K562 (cell line): ENCODE results near the gene UBA1. TPM values are rescaled to one million over a fixed set of nuclear protein-coding genes. Genes with fewer than 3 reads are reported as not detected.

Experiments used
- ATAC-seq: fragments of 200-7000 bp; cut with Tn5 transposase; 3 replicates; pipeline ENCODE4 v1.9.1; 2020; ENCODE audit warnings: moderate library complexity
- BruUV-seq: library from RNA; stranded (reverse); fragments of 400-500 nt; replicated peaks from 2 replicates; lab custom pipeline; 2021; lab: Mats Ljungman, UMichigan
- CTCF ChIA-PET: fragments of 300-600 bp; formaldehyde crosslinking; extraction: SDS; loops from one replicate; lab custom pipeline; 2021; ENCODE audit warnings: low intra/inter-chr PET ratio; lab: Yijun Ruan, JAX
- POLR2A ChIA-PET: fragments of 300-600, 350-650 bp; sonication (Branson Sonifier 250); formaldehyde crosslinking; extraction: SDS; loops from one replicate; lab custom pipeline; 2021; ENCODE audit warnings: antibody characterized with exemption, inconsistent platforms; lab: Yijun Ruan, JAX
- DNase-seq, 4 experiments: peaks; one replicate each; pipeline versions ENCODE4 v3.0.0 to v3.0.0-alpha.2; 2011 to 2018; ENCODE audit warnings: low spot score in 3 of 4, mixed read lengths in 3 of 4; ENCODE audit errors: extremely low read depth in 1 of 4
- FAIRE-seq: peaks from 2 replicates; lab custom pipeline; 2011; peaks lifted over from hg19 to GRCh38; lab: Jason Lieb, UNC
- H2AFZ ChIP-seq: 2 replicates; pipeline ENCODE4 v1.6.0; 2011; ENCODE audit warnings: low read depth, low read length, control low read depth, inconsistent platforms
- H3K27ac ChIP-seq: fragments of 200-600 bp; 3 replicates; pipeline ENCODE4 v1.8.0; 2011; ENCODE audit warnings: low read depth, mild to moderate bottlenecking, control low read depth, inconsistent platforms, low read length, moderate library complexity, mixed read lengths; ENCODE audit errors: extremely low read depth
- H3K27me3 ChIP-seq, 2 experiments: fragments of 300-600 bp in 1 of 2; 2 replicates in 1 of 2; 3 replicates in 1 of 2; pipeline versions ENCODE4 v1.6.0 to v1.8.0; 2011; ENCODE audit warnings: inconsistent platforms in 2 of 2, low read length in 2 of 2, mild to moderate bottlenecking in 1 of 2, mixed read lengths in 1 of 2, moderate library complexity in 1 of 2; ENCODE audit not compliant: control insufficient read depth in 2 of 2, insufficient read depth in 2 of 2
- H3K36me3 ChIP-seq: fragments of 300-600 bp; 3 replicates; pipeline ENCODE4 v1.8.0; 2011; ENCODE audit warnings: mild to moderate bottlenecking, low read length, inconsistent platforms; ENCODE audit not compliant: control insufficient read depth, insufficient read depth
- H3K4me1 ChIP-seq, 2 experiments: fragments of 200-600 bp in 1 of 2; replicated peaks in 1 of 2; 2 replicates in 1 of 2; 3 replicates in 1 of 2; pipeline versions ENCODE4 v1.5.1 to v1.8.0; 2011; ENCODE audit warnings: inconsistent platforms in 2 of 2, low read length in 2 of 2, mild to moderate bottlenecking in 1 of 2, mixed read lengths in 1 of 2, moderate library complexity in 1 of 2; ENCODE audit not compliant: control insufficient read depth in 2 of 2, insufficient read depth in 2 of 2
- H3K4me2 ChIP-seq: 2 replicates; pipeline ENCODE4 v1.6.1; 2011; ENCODE audit warnings: low read length, control low read depth, inconsistent platforms, mixed read lengths; ENCODE audit not compliant: insufficient read depth
- H3K4me3 ChIP-seq: fragments of 200-600 bp; sonication (generic), shearing (Covaris generic); 2 replicates; pipeline ENCODE4 v1.5.1; 2016; ENCODE audit warnings: control low read depth, inconsistent platforms
- H3K79me2 ChIP-seq: fragments of 200-600 bp; 3 replicates; pipeline ENCODE4 v1.8.0; 2011; ENCODE audit warnings: low read length, inconsistent platforms; ENCODE audit not compliant: control insufficient read depth, insufficient read depth
- H3K9ac ChIP-seq, 2 experiments: 2 replicates each; pipeline versions ENCODE4 v1.6.0 to v1.6.1; 2011; ENCODE audit warnings: low read depth in 2 of 2, low read length in 2 of 2, control low read depth in 1 of 2, inconsistent platforms in 1 of 2, mild to moderate bottlenecking in 1 of 2, mixed read lengths in 1 of 2; ENCODE audit not compliant: insufficient read depth in 1 of 2
- H3K9me1 ChIP-seq: one replicate; pipeline ENCODE4 v1.6.0; 2011; ENCODE audit warnings: inconsistent platforms, mild to moderate bottlenecking, low read length, moderate library complexity; ENCODE audit not compliant: control insufficient read depth, insufficient read depth
- H3K9me3 ChIP-seq: replicated peaks from 2 replicates; pipeline ENCODE4 v1.5.1; 2011; ENCODE audit warnings: low read depth, low read length, inconsistent platforms; ENCODE audit not compliant: control insufficient read depth, insufficient read depth
- H4K20me1 ChIP-seq: replicated peaks from 2 replicates; pipeline ENCODE4 v1.6.1; 2011; ENCODE audit warnings: low read length, inconsistent platforms, mixed read lengths; ENCODE audit not compliant: control insufficient read depth, insufficient read depth
- CBX3 ChIP-seq, 2 experiments: IDR thresholded peaks; 1 replicate in 1 of 2; 2 replicates in 1 of 2; pipeline ENCODE4 v1.6.1; 2012; ENCODE audit warnings: inconsistent platforms in 2 of 2, low read length in 2 of 2, borderline replicate concordance in 1 of 2, control low read depth in 1 of 2
- PTRF ChIP-seq: fragments of 450-650 bp; IDR thresholded peaks from 2 replicates; pipeline ENCODE4 v1.6.1; 2016; ENCODE audit warnings: mild to moderate bottlenecking, missing genetic modification characterization, missing compliant biosample characterization
- RB1 ChIP-seq: fragments of 450-650 bp; IDR thresholded peaks from 2 replicates; pipeline ENCODE4 v1.6.1; 2017; ENCODE audit warnings: low read depth, mild to moderate bottlenecking
- ZNF589 ChIP-seq: fragments of 200-800 bp; sonication (Bioruptor generic); IDR thresholded peaks from 2 replicates; pipeline ENCODE4 v1.6.1; 2016; ENCODE audit warnings: low read depth, missing genetic modification characterization, missing compliant biosample characterization
- whole genome bisulfite sequencing: fragments of 100-300 bp; shearing (Covaris generic); methylation state at CpG from one replicate; pipeline ENCODE4 v1.1.6; 2016; ENCODE audit warnings: low coverage, mixed read lengths; ENCODE audit not compliant: insufficient coverage; ENCODE audit errors: missing lambda C conversion rate; 5-methylcytosine and 5-hydroxymethylcytosine counted together
- in situ Hi-C: fragments of 300-500 bp; cut with MboI; formaldehyde crosslinking; loops from 4 replicates; pipeline ENCODE4 v1.15.0; 2018; ENCODE audit warnings: inconsistent platforms, mixed read lengths
- intact Hi-C: fragments of 100-400 bp; cut with micrococcal nuclease; formaldehyde crosslinking; loops from 2 replicates; pipeline ENCODE4 v1.14.2; 2022
- polyA plus RNA-seq, 8 experiments: library from polyadenylated mRNA; depleted of rRNA in 4 of 8; stranded (reverse) in 5 of 8; unstranded in 3 of 8; fragments of >200 nt; fragmentation: Nextera tagmentation in 2 of 8; fragmentation: Illumina TruSeq in 1 of 8; extraction: Ambion mirVana in 2 of 8; extraction: Trizol in 1 of 8; gene quantifications; 2 replicates each; pipeline versions ENCODE4 v1.2.1 to v1.2.3, GENCODE V29; 2011 to 2014; ENCODE audit warnings: inconsistent platforms in 1 of 8, missing spikeins in 1 of 8
- total RNA-seq, 7 experiments: library from RNA; depleted of rRNA in 6 of 7; stranded (reverse); fragments of >200 nt in 6 of 7; fragmentation: Illumina TruSeq in 2 of 7; extraction: Trizol in 2 of 7; gene quantifications; 2 replicates each; pipeline versions ENCODE4 v1.2.1 to v1.2.3, GENCODE V29; 2011 to 2021; ENCODE audit warnings: low replicate concordance in 1 of 7
- TF ChIP-seq, protein P1 (sequence below): sonication (generic); formaldehyde crosslinking; IDR thresholded peaks from 2 replicates; pipeline ENCODE4 v1.8.1; 2022; ENCODE audit warnings: missing genetic modification reagents
- TF ChIP-seq, protein P2 (sequence below): fragments of 200-400 bp; formaldehyde crosslinking; IDR thresholded peaks from 2 replicates; pipeline ENCODE4 v1.6.1; 2017; ENCODE audit warnings: mild to moderate bottlenecking, low read depth, low read length, moderate library complexity
- TF ChIP-seq, protein P3 (sequence below): fragments of 250-450 bp; sonication (Bioruptor Pico); IDR thresholded peaks from 2 replicates; pipeline ENCODE4 v1.8.0; 2021; ENCODE audit warnings: moderate library complexity, mild to moderate bottlenecking, inconsistent platforms
- TF ChIP-seq, protein P4 (sequence below): sonication (generic); formaldehyde crosslinking; IDR thresholded peaks from 2 replicates; pipeline ENCODE4 v1.8.1; 2023; ENCODE audit warnings: mild to moderate bottlenecking, missing genetic modification reagents, moderate library complexity

Gene UBA1
- total and polyA plus RNA-seq, 9 of the 15 experiments (the other 6 are each of a cell fraction or from before 2014, with no cell fraction given) = 32.0 to 174 (median 93.6) TPM

DNA sequence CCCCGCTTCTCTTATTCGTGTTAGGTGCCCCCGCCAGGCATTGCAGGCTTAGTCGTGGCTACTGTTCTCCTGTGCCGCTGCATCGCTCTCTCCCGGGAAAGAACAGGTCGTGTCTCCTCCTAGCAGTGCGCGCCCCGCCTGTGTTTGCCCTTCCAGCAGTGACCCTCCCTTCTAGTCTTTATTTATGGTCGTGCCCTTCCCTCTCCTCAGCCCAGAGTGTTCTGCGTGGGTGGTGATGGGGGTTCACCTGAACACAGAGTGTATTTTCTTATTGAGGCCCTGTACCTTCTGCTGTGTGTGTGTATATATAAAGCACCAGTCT lies 54.3 kb downstream of the UBA1 start:
- DNase-seq (no peak), ATAC-seq (no peak), FAIRE-seq (no peak)
- ChIA-PET CTCF (no interaction called here), POLR2A (interaction anchor here (0.6 kb wide), 1 partner anchor 916 kb away, joined by 4 read pairs; no protein-coding TSS in a partner anchor)
- TF ChIP-seq, protein P1, sequence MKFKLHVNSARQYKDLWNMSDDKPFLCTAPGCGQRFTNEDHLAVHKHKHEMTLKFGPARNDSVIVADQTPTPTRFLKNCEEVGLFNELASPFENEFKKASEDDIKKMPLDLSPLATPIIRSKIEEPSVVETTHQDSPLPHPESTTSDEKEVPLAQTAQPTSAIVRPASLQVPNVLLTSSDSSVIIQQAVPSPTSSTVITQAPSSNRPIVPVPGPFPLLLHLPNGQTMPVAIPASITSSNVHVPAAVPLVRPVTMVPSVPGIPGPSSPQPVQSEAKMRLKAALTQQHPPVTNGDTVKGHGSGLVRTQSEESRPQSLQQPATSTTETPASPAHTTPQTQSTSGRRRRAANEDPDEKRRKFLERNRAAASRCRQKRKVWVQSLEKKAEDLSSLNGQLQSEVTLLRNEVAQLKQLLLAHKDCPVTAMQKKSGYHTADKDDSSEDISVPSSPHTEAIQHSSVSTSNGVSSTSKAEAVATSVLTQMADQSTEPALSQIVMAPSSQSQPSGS (CRISPR knock-in tag) = no peak
- TF ChIP-seq, protein P2, sequence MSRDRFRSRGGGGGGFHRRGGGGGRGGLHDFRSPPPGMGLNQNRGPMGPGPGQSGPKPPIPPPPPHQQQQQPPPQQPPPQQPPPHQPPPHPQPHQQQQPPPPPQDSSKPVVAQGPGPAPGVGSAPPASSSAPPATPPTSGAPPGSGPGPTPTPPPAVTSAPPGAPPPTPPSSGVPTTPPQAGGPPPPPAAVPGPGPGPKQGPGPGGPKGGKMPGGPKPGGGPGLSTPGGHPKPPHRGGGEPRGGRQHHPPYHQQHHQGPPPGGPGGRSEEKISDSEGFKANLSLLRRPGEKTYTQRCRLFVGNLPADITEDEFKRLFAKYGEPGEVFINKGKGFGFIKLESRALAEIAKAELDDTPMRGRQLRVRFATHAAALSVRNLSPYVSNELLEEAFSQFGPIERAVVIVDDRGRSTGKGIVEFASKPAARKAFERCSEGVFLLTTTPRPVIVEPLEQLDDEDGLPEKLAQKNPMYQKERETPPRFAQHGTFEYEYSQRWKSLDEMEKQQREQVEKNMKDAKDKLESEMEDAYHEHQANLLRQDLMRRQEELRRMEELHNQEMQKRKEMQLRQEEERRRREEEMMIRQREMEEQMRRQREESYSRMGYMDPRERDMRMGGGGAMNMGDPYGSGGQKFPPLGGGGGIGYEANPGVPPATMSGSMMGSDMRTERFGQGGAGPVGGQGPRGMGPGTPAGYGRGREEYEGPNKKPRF = no peak
- no peak for TF ChIP-seq RB1
- TF ChIP-seq PTRF (tag) = no peak
- no peak for TF ChIP-seq CBX3 (IDR thresholded peaks at IDR 0.05; ENCODE audit: borderline replicate concordance in 1 of 2, low read length in 2 of 2)
- TF ChIP-seq, protein P3, sequence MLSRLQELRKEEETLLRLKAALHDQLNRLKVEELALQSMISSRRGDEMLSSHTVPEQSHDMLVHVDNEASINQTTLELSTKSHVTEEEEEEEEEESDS (CRISPR knock-in tag) = no peak
- no peak for TF ChIP-seq ZNF589
- TF ChIP-seq, protein P4, sequence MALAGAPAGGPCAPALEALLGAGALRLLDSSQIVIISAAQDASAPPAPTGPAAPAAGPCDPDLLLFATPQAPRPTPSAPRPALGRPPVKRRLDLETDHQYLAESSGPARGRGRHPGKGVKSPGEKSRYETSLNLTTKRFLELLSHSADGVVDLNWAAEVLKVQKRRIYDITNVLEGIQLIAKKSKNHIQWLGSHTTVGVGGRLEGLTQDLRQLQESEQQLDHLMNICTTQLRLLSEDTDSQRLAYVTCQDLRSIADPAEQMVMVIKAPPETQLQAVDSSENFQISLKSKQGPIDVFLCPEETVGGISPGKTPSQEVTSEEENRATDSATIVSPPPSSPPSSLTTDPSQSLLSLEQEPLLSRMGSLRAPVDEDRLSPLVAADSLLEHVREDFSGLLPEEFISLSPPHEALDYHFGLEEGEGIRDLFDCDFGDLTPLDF (CRISPR knock-in tag) = no peak
- WGBS = 56% methylated on average over 10 of the region's 13 CpGs
- Histone ChIP-seq H3K79me2 (no peaks in the 10 kb centered on the region), H3K4me2 (no peak overlapping the region), H3K27me3 (no peaks in the 10 kb centered on the region), H3K4me3 (no peak overlapping the region), H4K20me1 (no peaks in the 10 kb centered on the region), H3K9me3 (no peaks in the 10 kb centered on the region), H3K4me1 (no peaks in the 10 kb centered on the region; a peak in 1 of 5 replicates), H3K9me1 (no peaks in the 10 kb centered on the region), H3K27ac (no peak overlapping the region), H3K36me3 (no peaks in the 10 kb centered on the region), H2AFZ (no peak overlapping the region), H3K9ac (no peak overlapping the region)
- in situ Hi-C loops (no loop called here), intact Hi-C loops (no loop called here)
- BruUV-seq = no TSS peak
